ENCODE data around the gene NCOA1. TPM values are rescaled to one million over a fixed set of nuclear protein-coding genes. Genes with fewer than 3 reads are reported as not detected.
A peak's percentile ranks its signal among the peaks of the same experiment; 100 is the strongest.

The NCOA1 gene
- total RNA-seq, 2 experiments from 2014 or later: 35.5 to 40.6 TPM

- DNase-seq (no peak), ATAC-seq (ENCODE audit: poor library complexity) (no peak)
- peaks cover 3% of the 10 kb centered on the region for H3K4me1 ChIP-seq (ENCODE audit: insufficient read depth, low read length)
- H3K27me3 ChIP-seq (ENCODE audit: control insufficient read depth in 1 of 2, insufficient read depth in 2 of 2, low read length in 2 of 2): no peaks in the 10 kb centered on the region
- Mint-ChIP-seq H3K27ac (no peak overlapping the region), H3K27me3 (no peaks in the 10 kb centered on the region), H3K9me3 (no peaks in the 10 kb centered on the region), H3K36me3 (ENCODE audit: low read depth) (peaks cover 4% of the 10 kb centered on the region), H3K4me1 (ENCODE audit: low read depth) (peaks cover 4% of the 10 kb centered on the region), H3K4me3 (no peak overlapping the region)
- H3K4me3 ChIP-seq (ENCODE audit: low read length): no peak overlapping the region
- intact Hi-C loops (cut with DNase I, micrococcal nuclease): no loop called here
- TF ChIP-seq CTCF (IDR thresholded peaks at IDR 0.05): no peak
- no peak overlapping the region for H3K27ac ChIP-seq (ENCODE audit: low read depth in 1 of 2, low read length in 2 of 2)
- ChIA-PET POLR2A (no interaction called here), CTCF (no interaction called here)
- H3K9me3 ChIP-seq (ENCODE audit: control insufficient read depth in 1 of 2, insufficient read depth in 1 of 2, low read length in 2 of 2): no peaks in the 10 kb centered on the region
- H3K36me3 ChIP-seq (ENCODE audit: insufficient read depth, low read length): no peaks in the 10 kb centered on the region
These were observed 296.5 kb downstream of the NCOA1 start for GRCh38 chr2:24787532-24787931.

DNA sequence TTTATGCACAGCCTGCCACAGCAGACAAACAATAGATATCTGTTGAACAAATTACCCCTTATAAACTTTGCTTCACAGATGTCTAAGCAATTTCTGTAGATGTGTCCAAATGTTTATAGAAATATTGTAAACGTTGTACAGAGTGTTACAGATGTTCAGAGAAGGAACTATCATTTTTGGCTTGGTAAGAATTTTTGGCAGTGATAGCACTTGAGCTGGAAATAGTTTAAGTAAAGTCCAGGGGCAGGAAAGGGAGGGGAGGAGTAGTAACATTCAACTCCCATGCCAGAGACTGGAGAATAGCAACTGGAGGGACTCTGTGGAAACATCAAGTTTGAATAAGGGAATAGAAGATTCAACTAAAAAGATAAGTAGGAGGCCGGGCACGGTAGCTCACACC is 297.8 kb downstream of the NCOA1 start:
- intact Hi-C loops (cut with DNase I, micrococcal nuclease): no loop called here
- H3K36me3 ChIP-seq (ENCODE audit: insufficient read depth, low read length): no peaks in the 10 kb centered on the region
- DNase-seq: no peak
- no peaks in the 10 kb centered on the region for H3K27me3 ChIP-seq (ENCODE audit: control insufficient read depth in 1 of 2, insufficient read depth in 2 of 2, low read length in 2 of 2)
- H3K4me1 Mint-ChIP-seq (ENCODE audit: low read depth): peaks cover 14% of the 10 kb centered on the region
- no peak for TF ChIP-seq CTCF (IDR thresholded peaks at IDR 0.05)
- H3K27ac ChIP-seq (ENCODE audit: low read depth in 1 of 2, low read length in 2 of 2): no peak overlapping the region
- peaks cover 15% of the 10 kb centered on the region for H3K36me3 Mint-ChIP-seq (ENCODE audit: low read depth)
- H3K4me1 ChIP-seq (ENCODE audit: insufficient read depth, low read length): peaks cover 9% of the 10 kb centered on the region
- H3K27ac Mint-ChIP-seq: no peak overlapping the region
- no peak for ATAC-seq (ENCODE audit: poor library complexity)
- no peaks in the 10 kb centered on the region for H3K27me3 Mint-ChIP-seq
- no peaks in the 10 kb centered on the region for H3K9me3 Mint-ChIP-seq
- H3K4me3 Mint-ChIP-seq: no peak overlapping the region
- H3K9me3 ChIP-seq (ENCODE audit: control insufficient read depth in 1 of 2, insufficient read depth in 1 of 2, low read length in 2 of 2): no peaks in the 10 kb centered on the region
- CTCF ChIA-PET: no interaction called here
- H3K4me3 ChIP-seq (ENCODE audit: low read length): no peak overlapping the region
- POLR2A ChIA-PET: interaction anchor here (0.7 kb wide), 1 partner anchor 439 kb away, joined by 3 read pairs; no protein-coding TSS in a partner anchor

GRCh38 chr2:24791452-24791851 is 300.4 kb downstream of the NCOA1 start:
- CTCF ChIA-PET: interaction anchor here (0.5 to 0.6 kb wide), 2 partner anchors 33 to 572 kb away, joined by 3 to 4 read pairs; no protein-coding TSS in a partner anchor
- peak overlapping the region; percentile 33 for H3K27ac Mint-ChIP-seq
- no peaks in the 10 kb centered on the region for H3K27me3 Mint-ChIP-seq
- TF ChIP-seq CTCF (IDR thresholded peaks at IDR 0.05): no peak
- no peaks in the 10 kb centered on the region for H3K9me3 Mint-ChIP-seq
- intact Hi-C loops (cut with DNase I, micrococcal nuclease): loop anchor here (5.0 to 10.0 kb wide), 6 partner anchors 297 to 1083 kb away; partner anchors contain the start of genes ASXL2 (in 1 of the 2), ATAD2B (in 1 of the 2), ITSN2 (in 1 of the 2) and NCOA1 (in 1 of the 2)
- H3K4me3 Mint-ChIP-seq: no peak overlapping the region
- POLR2A ChIA-PET: no interaction called here
- peaks cover 13% of the 10 kb centered on the region for H3K4me1 ChIP-seq (ENCODE audit: insufficient read depth, low read length)
- H3K9me3 ChIP-seq (ENCODE audit: control insufficient read depth in 1 of 2, insufficient read depth in 1 of 2, low read length in 2 of 2): no peaks in the 10 kb centered on the region
- H3K36me3 Mint-ChIP-seq (ENCODE audit: low read depth): peaks cover 15% of the 10 kb centered on the region
- DNase-seq (no peak), ATAC-seq (ENCODE audit: poor library complexity) (no peak)
- H3K36me3 ChIP-seq (ENCODE audit: insufficient read depth, low read length): no peaks in the 10 kb centered on the region
- H3K4me1 Mint-ChIP-seq (ENCODE audit: low read depth): peaks cover 21% of the 10 kb centered on the region
- H3K27me3 ChIP-seq (ENCODE audit: control insufficient read depth in 1 of 2, insufficient read depth in 2 of 2, low read length in 2 of 2): no peaks in the 10 kb centered on the region
- no peak overlapping the region for H3K4me3 ChIP-seq (ENCODE audit: low read length)
- H3K27ac ChIP-seq (ENCODE audit: low read depth in 1 of 2, low read length in 2 of 2): no peak overlapping the region

All from CD4-positive, alpha-beta T cell (primary cell).